ENCODE measurements around the gene KIF26A. TPM values are rescaled to one million over a fixed set of nuclear protein-coding genes. Genes with fewer than 3 reads are reported as not detected.

The KIF26A gene
- total RNA-seq, 1 donor from 2014 or later, result 1.4 TPM

GRCh38 chr14:104134061-104134965 is 4.1 kb upstream of the KIF26A start:
- H3K9me3 Mint-ChIP-seq (ENCODE audit: unreplicated experiment), result peaks cover 8% of the 10 kb centered on the region
- H3K27ac Mint-ChIP-seq (ENCODE audit: unreplicated experiment), result no peak overlapping the region
- peaks cover 51% of the 10 kb centered on the region for H3K27me3 Mint-ChIP-seq (ENCODE audit: low read depth, unreplicated experiment)
- H3K4me1 Mint-ChIP-seq (ENCODE audit: low read depth, unreplicated experiment), result no peaks in the 10 kb centered on the region
- H3K4me3 ChIP-seq (ENCODE audit: insufficient read depth, low read depth, low read length), result no peak overlapping the region
- H3K27me3 ChIP-seq (ENCODE audit: insufficient read depth, low read length), result peaks cover 22% of the 10 kb centered on the region
- H3K36me3 ChIP-seq (ENCODE audit: insufficient read depth, low read length), result no peaks in the 10 kb centered on the region
- H3K9ac ChIP-seq (ENCODE audit: low read length), result no peak overlapping the region
- no peaks in the 10 kb centered on the region for H4K20me1 ChIP-seq (ENCODE audit: insufficient read depth, low read length)
- H3K4me3 Mint-ChIP-seq (ENCODE audit: unreplicated experiment), result no peak overlapping the region
- TF ChIP-seq EZH2 (IDR thresholded peaks at IDR 0.05; ENCODE audit: insufficient read depth, low read length) (peak; percentile 28), CTCF (IDR thresholded peaks at IDR 0.05; ENCODE audit: insufficient read depth, low read depth, low read length) (no peak)
- H3K9me3 ChIP-seq (ENCODE audit: insufficient read depth, low read depth, low read length), result peaks cover 8% of the 10 kb centered on the region
- H3K36me3 Mint-ChIP-seq (ENCODE audit: low read depth, unreplicated experiment), result peaks cover 2% of the 10 kb centered on the region
- no peak overlapping the region for H3K4me2 ChIP-seq (ENCODE audit: low read length)
- DNase-seq (ENCODE audit: low read depth), result no peak
- no peak for FAIRE-seq
- no peak overlapping the region for H3K27ac ChIP-seq (ENCODE audit: low read depth, low read length)
- H3K79me2 ChIP-seq (ENCODE audit: insufficient read depth, low read length), result no peaks in the 10 kb centered on the region
- peaks cover 5% of the 10 kb centered on the region for H3K4me1 ChIP-seq (ENCODE audit: insufficient read depth, low read length)
- no peak overlapping the region for H2AFZ ChIP-seq (ENCODE audit: low read depth, low read length)

- peaks cover 25% of the 10 kb centered on the region for H3K27me3 ChIP-seq (ENCODE audit: insufficient read depth, low read length)
Observed at GRCh38 chr14:104135121-104135903, 3.1 kb upstream of the KIF26A start.

More at GRCh38 chr14:104135121-104135903, 3.1 kb upstream of the KIF26A start:
- Mint-ChIP-seq H3K27me3 (ENCODE audit: low read depth, unreplicated experiment) (peaks cover 49% of the 10 kb centered on the region), H3K27ac (ENCODE audit: unreplicated experiment) (peak overlapping the region; percentile 12), H3K4me1 (ENCODE audit: low read depth, unreplicated experiment) (no peaks in the 10 kb centered on the region), H3K9me3 (ENCODE audit: unreplicated experiment) (peaks cover 2% of the 10 kb centered on the region), H3K4me3 (ENCODE audit: unreplicated experiment) (peak overlapping the region; percentile 57), H3K36me3 (ENCODE audit: low read depth, unreplicated experiment) (no peaks in the 10 kb centered on the region)
- Histone ChIP-seq H3K9me3 (ENCODE audit: insufficient read depth, low read depth, low read length) (peaks cover under 1% of the 10 kb centered on the region), H2AFZ (ENCODE audit: low read depth, low read length) (no peak overlapping the region), H3K36me3 (ENCODE audit: insufficient read depth, low read length) (no peaks in the 10 kb centered on the region), H3K27ac (ENCODE audit: low read depth, low read length) (no peak overlapping the region), H4K20me1 (ENCODE audit: insufficient read depth, low read length) (no peaks in the 10 kb centered on the region), H3K4me1 (ENCODE audit: insufficient read depth, low read length) (peaks cover 5% of the 10 kb centered on the region), H3K4me2 (ENCODE audit: low read length) (no peak overlapping the region), H3K79me2 (ENCODE audit: insufficient read depth, low read length) (no peaks in the 10 kb centered on the region), H3K9ac (ENCODE audit: low read length) (no peak overlapping the region), H3K4me3 (ENCODE audit: insufficient read depth, low read depth, low read length) (no peak overlapping the region)
- no peak for DNase-seq (ENCODE audit: low read depth)
- TF ChIP-seq CTCF (IDR thresholded peaks at IDR 0.05; ENCODE audit: insufficient read depth, low read depth, low read length), result no peak
- TF ChIP-seq EZH2 (IDR thresholded peaks at IDR 0.05; ENCODE audit: insufficient read depth, low read length), result peak; percentile 77
- no peak for FAIRE-seq

Data from astrocyte (in vitro differentiated cells and primary cell).